Brain microvascular endothelial cell (primary cell): Measurements from ENCODE around the gene ABCG1.

Experiments used
- DNase-seq: peaks from one replicate; pipeline ENCODE4 v3.0.0-alpha.2; 2020
- H3K27ac ChIP-seq: fragments of 250-450 bp; sonication (Bioruptor Pico); 2 replicates; pipeline ENCODE4 v1.5.1; 2020; ENCODE audit warnings: mild to moderate bottlenecking, moderate library complexity
- H3K27me3 ChIP-seq: fragments of 250-450 bp; sonication (Bioruptor Pico); replicated peaks from 2 replicates; pipeline ENCODE4 v1.5.1; 2020; ENCODE audit warnings: mild to moderate bottlenecking
- H3K36me3 ChIP-seq: fragments of 250-450 bp; sonication (Bioruptor Pico); replicated peaks from 2 replicates; pipeline ENCODE4 v1.5.1; 2020; ENCODE audit warnings: mild to moderate bottlenecking
- H3K4me3 ChIP-seq: 2 replicates; pipeline ENCODE4 v1.5.1; 2011; ENCODE audit warnings: low read depth, mild to moderate bottlenecking, control low read depth, low read length, moderate library complexity
- CTCF ChIP-seq: IDR thresholded peaks from 2 replicates; pipeline ENCODE4 v1.5.1; 2011; ENCODE audit warnings: low read depth, mild to moderate bottlenecking, moderate library complexity, low read length, control low read depth, inconsistent platforms; ENCODE audit errors: missing control alignments
- in situ Hi-C: cut with HindIII; loops from 2 replicates; pipeline ENCODE4 v1.10.0; 2017; ENCODE audit warnings: low sequenced_read_pairs, low pct_ligation_motif_present

ABCG1 gene

GRCh38 chr21:42282021-42282420 lies 63.1 kb downstream of the ABCG1 start:
- Histone ChIP-seq H3K27me3 (no peaks in the 10 kb centered on the region), H3K36me3 (no peaks in the 10 kb centered on the region), H3K27ac (no peak overlapping the region), H3K4me3 (no peak overlapping the region)
- DNase-seq = no peak
- in situ Hi-C loops = no loop called here
- TF ChIP-seq CTCF = no peak

GRCh38 chr21:42282715-42283114 lies 63.8 kb downstream of the ABCG1 start:
- no peak for TF ChIP-seq CTCF
- in situ Hi-C loops = no loop called here
- Histone ChIP-seq H3K36me3 (no peaks in the 10 kb centered on the region), H3K27ac (no peak overlapping the region), H3K4me3 (no peak overlapping the region), H3K27me3 (no peaks in the 10 kb centered on the region)
- DNase-seq = no peak

GRCh38 chr21:42285569-42286245 lies 66.8 kb downstream of the ABCG1 start:
- H3K4me3 ChIP-seq = no peak overlapping the region
- TF ChIP-seq CTCF = no peak
- no peak overlapping the region for H3K27ac ChIP-seq
- in situ Hi-C loops = no loop called here
- H3K36me3 ChIP-seq = no peaks in the 10 kb centered on the region
- no peaks in the 10 kb centered on the region for H3K27me3 ChIP-seq
- no peak for DNase-seq

GRCh38 chr21:42286416-42286815 lies 67.5 kb downstream of the ABCG1 start:
- Histone ChIP-seq H3K27me3 (no peaks in the 10 kb centered on the region), H3K27ac (no peak overlapping the region), H3K36me3 (no peaks in the 10 kb centered on the region), H3K4me3 (no peak overlapping the region)
- DNase-seq = no peak
- TF ChIP-seq CTCF = no peak
- in situ Hi-C loops = no loop called here

- Histone ChIP-seq H3K27ac (no peak overlapping the region), H3K36me3 (no peaks in the 10 kb centered on the region), H3K27me3 (no peaks in the 10 kb centered on the region), H3K4me3 (no peak overlapping the region)
- in situ Hi-C loops = no loop called here
- TF ChIP-seq CTCF = no peak
- DNase-seq = no peak
Observed at GRCh38 chr21:42287193-42288083, 68.5 kb downstream of the ABCG1 start.

GRCh38 chr21:42288962-42289361 lies 70.0 kb downstream of the ABCG1 start:
- Histone ChIP-seq H3K27me3 (no peaks in the 10 kb centered on the region), H3K4me3 (no peak overlapping the region), H3K36me3 (no peaks in the 10 kb centered on the region), H3K27ac (no peak overlapping the region)
- in situ Hi-C loops = no loop called here
- DNase-seq = no peak
- TF ChIP-seq CTCF = no peak
